Loucy (cell line): ENCODE data around the gene RIPK4.

Experiments
- EZH2phosphoT487 ChIP-seq: fragments of 200-600 bp; IDR thresholded peaks from 2 replicates; pipeline ENCODE4 v1.6.1; 2018; ENCODE audit warnings: antibody characterized with exemption, mild to moderate bottlenecking, moderate library complexity, borderline replicate concordance
- TF ChIP-seq, protein P1 (sequence below): fragments of 200-600 bp; sonication (generic); conservative IDR thresholded peaks from 2 replicates; pipeline ENCODE4 v1.5.1; 2014; ENCODE audit warnings: mild to moderate bottlenecking, antibody characterized with exemption, low read length

DNA sequence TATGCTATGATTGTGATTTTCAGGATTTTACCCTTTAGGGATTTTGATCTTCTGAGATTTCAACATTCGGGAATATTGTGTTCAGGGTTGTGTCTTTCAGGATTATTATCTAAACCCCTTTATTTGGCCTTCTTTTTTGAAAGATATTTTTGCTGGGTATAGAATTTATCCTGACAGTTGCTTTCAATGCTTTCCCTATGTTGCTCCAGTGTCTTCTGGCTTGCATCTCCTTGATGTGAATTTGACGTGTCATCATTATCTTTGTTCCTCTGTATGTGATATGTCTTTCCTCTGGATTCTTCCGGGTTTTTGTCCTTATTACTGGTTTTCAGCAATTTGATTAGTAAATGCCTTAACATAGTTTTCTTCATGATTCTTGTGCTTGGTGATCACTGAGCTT lies 25.9 kb upstream of the RIPK4 start:
- TF ChIP-seq, protein P1, sequence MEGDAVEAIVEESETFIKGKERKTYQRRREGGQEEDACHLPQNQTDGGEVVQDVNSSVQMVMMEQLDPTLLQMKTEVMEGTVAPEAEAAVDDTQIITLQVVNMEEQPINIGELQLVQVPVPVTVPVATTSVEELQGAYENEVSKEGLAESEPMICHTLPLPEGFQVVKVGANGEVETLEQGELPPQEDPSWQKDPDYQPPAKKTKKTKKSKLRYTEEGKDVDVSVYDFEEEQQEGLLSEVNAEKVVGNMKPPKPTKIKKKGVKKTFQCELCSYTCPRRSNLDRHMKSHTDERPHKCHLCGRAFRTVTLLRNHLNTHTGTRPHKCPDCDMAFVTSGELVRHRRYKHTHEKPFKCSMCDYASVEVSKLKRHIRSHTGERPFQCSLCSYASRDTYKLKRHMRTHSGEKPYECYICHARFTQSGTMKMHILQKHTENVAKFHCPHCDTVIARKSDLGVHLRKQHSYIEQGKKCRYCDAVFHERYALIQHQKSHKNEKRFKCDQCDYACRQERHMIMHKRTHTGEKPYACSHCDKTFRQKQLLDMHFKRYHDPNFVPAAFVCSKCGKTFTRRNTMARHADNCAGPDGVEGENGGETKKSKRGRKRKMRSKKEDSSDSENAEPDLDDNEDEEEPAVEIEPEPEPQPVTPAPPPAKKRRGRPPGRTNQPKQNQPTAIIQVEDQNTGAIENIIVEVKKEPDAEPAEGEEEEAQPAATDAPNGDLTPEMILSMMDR: no peak
- no peak for TF ChIP-seq EZH2phosphoT487
